HEK293T (cell line): ENCODE data around the gene SLC45A1.

ENCODE experiments used
- CTBP1 ChIP-seq: fragments of 450-650 bp; IDR thresholded peaks from 2 replicates; pipeline ENCODE4 v1.6.1; 2016; ENCODE audit warnings: borderline replicate concordance
- FOXA1 ChIP-seq: fragments of 450-650 bp; IDR thresholded peaks from 2 replicates; pipeline ENCODE4 v1.6.1; 2016; ENCODE audit warnings: mild to moderate bottlenecking
- FOXK2 ChIP-seq: fragments of 450-650 bp; IDR thresholded peaks from 2 replicates; pipeline ENCODE4 v1.6.1; 2016; ENCODE audit warnings: mild to moderate bottlenecking
- FOXM1 ChIP-seq: fragments of 450-650 bp; IDR thresholded peaks from 2 replicates; pipeline ENCODE4 v1.6.1; 2017; ENCODE audit warnings: mild to moderate bottlenecking, borderline replicate concordance
- L3MBTL2 ChIP-seq: fragments of 450-650 bp; conservative IDR thresholded peaks from 2 replicates; pipeline ENCODE4 v1.6.1; 2016; ENCODE audit warnings: mild to moderate bottlenecking
- PKNOX1 ChIP-seq: fragments of 450-650 bp; IDR thresholded peaks from 2 replicates; pipeline ENCODE4 v1.6.1; 2016
- SP1 ChIP-seq: fragments of 450-650 bp; IDR thresholded peaks from 2 replicates; pipeline ENCODE4 v1.6.1; 2017
- SUZ12 ChIP-seq: fragments of 450-650 bp; IDR thresholded peaks from 2 replicates; pipeline ENCODE4 v1.6.1; 2016; ENCODE audit warnings: mild to moderate bottlenecking
- TARDBP ChIP-seq: fragments of 450-650 bp; IDR thresholded peaks from 2 replicates; pipeline ENCODE4 v1.6.1; 2016

DNA sequence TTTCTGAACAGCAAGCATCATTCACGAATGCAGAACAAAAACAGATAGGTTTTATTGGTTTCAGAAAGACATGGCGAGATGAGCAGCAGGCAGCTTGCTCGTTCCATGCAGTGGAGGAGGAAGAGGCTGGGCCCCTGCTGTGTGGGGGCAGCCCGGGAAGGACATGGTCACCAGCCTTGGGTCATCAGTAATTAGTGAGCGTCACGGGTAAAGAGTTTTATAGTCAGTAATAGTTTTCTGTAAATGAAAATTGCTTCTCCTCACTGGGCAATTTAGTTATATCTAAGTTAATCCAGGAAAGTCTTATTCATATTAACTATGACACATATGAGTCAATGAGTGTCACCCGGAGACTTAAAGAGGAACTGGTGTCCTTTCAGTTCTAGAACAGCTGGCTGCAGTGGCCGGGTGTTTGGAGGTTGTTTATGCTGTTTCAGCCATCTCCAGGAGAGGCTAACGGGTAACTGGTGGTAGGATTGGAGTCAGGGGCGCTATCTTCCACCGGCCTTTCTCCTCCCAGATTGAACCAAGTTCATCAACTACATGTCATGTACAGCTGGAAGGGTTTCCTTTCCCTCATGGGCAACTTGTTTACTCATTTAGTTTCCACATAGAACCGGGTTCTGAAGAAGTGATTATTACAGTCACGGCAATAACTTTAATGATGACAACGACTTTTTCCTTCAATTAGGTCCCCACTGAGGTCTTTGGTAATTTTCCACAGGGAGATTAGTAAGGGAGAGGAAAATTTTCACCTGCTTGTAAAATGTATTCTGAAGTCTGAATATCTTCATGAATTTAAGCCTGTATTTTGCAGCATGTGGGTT, 34.6 kb upstream of the SLC45A1 start:
- no peak for TF ChIP-seq SP1
- TF ChIP-seq FOXK2: no peak
- no peak for TF ChIP-seq FOXM1
- TF ChIP-seq SUZ12: no peak
- no peak for TF ChIP-seq CTBP1
- TF ChIP-seq PKNOX1: no peak
- no peak for TF ChIP-seq TARDBP
- TF ChIP-seq L3MBTL2: no peak
- TF ChIP-seq FOXA1: no peak
